SK-N-SH (cell line): Measurements from ENCODE around the gene ASS1. TPM values are rescaled to one million over a fixed set of nuclear protein-coding genes. Genes with fewer than 3 reads are reported as not detected.

Experiments used
- CTCF ChIA-PET: fragments of 300-600, 350-600 bp; formaldehyde crosslinking; extraction: SDS; loops from one replicate; lab custom pipeline; 2021; lab: Yijun Ruan, JAX
- POLR2A ChIA-PET: fragments of 350-600 bp; sonication (Branson Sonifier 250); formaldehyde crosslinking; extraction: SDS; loops from one replicate; lab custom pipeline; 2020; ENCODE audit warnings: antibody characterized with exemption, inconsistent platforms; lab: Yijun Ruan, JAX
- DNase-seq: peaks from one replicate; pipeline ENCODE4 v3.0.0; 2012
- H2AFZ ChIP-seq: fragments of 200-600 bp; sonication (generic); 2 replicates; pipeline ENCODE4 v1.8.1; 2016; ENCODE audit warnings: antibody characterized with exemption, mild to moderate bottlenecking, low read depth
- H3F3A ChIP-seq: fragments of 200-600 bp; sonication (generic); replicated peaks from 2 replicates; pipeline ENCODE3; 2016; ENCODE audit warnings: antibody characterized with exemption, mild to moderate bottlenecking; ENCODE audit not compliant: insufficient read depth
- H3K27ac ChIP-seq, 2 experiments: fragments of 200-500 bp in 1 of 2; fragments of 200-600 bp in 1 of 2; sonication (Bioruptor generic) in 1 of 2; sonication (generic), shearing (Covaris generic) in 1 of 2; 2 replicates each; pipeline versions ENCODE4 v1.5.1 to v1.6.1; 2014 to 2016; ENCODE audit warnings: low read depth in 2 of 2, inconsistent platforms in 1 of 2, low read length in 1 of 2, mild to moderate bottlenecking in 1 of 2, mixed read lengths in 1 of 2
- H3K27me3 ChIP-seq: fragments of 200-600 bp; sonication (generic), shearing (Covaris generic); 2 replicates; pipeline ENCODE4 v1.6.1; 2016; ENCODE audit warnings: mixed run types; ENCODE audit not compliant: insufficient read depth
- H3K36me3 ChIP-seq, 2 experiments: fragments of 200-500 bp in 1 of 2; fragments of 200-600 bp in 1 of 2; sonication (Bioruptor generic) in 1 of 2; sonication (generic) in 1 of 2; replicated peaks in 1 of 2; 2 replicates each; pipeline versions ENCODE3 to v1.5.1; 2014 to 2016; ENCODE audit warnings: low read length in 1 of 2, mild to moderate bottlenecking in 1 of 2; ENCODE audit not compliant: insufficient read depth in 2 of 2, control insufficient read depth in 1 of 2
- H3K4me1 ChIP-seq, 2 experiments: fragments of 200-500 bp in 1 of 2; fragments of 200-600 bp in 1 of 2; sonication (Bioruptor generic) in 1 of 2; sonication (generic), shearing (Covaris generic) in 1 of 2; 2 replicates each; pipeline versions ENCODE4 v1.5.1 to v1.6.1; 2014 to 2016; ENCODE audit warnings: low read depth in 1 of 2, low read length in 1 of 2, mixed run types in 1 of 2; ENCODE audit not compliant: insufficient read depth in 2 of 2, control insufficient read depth in 1 of 2
- H3K4me2 ChIP-seq: fragments of 200-600 bp; sonication (generic), shearing (Covaris generic); 2 replicates; pipeline ENCODE4 v1.6.1; 2017; ENCODE audit warnings: mixed run types
- H3K4me3 ChIP-seq, 2 experiments: fragments of 200-500 bp in 1 of 2; fragments of 200-600 bp in 1 of 2; sonication (Bioruptor generic) in 1 of 2; sonication (generic), shearing (Covaris generic) in 1 of 2; 2 replicates each; pipeline versions ENCODE4 v1.5.1 to v1.8.1; 2014 to 2016; ENCODE audit warnings: low read depth in 2 of 2, inconsistent platforms in 1 of 2, low read length in 1 of 2, mild to moderate bottlenecking in 1 of 2, mixed read lengths in 1 of 2, moderate library complexity in 1 of 2
- H3K79me2 ChIP-seq: fragments of 200-600 bp; sonication (generic); 2 replicates; pipeline ENCODE4 v1.8.1; 2017; ENCODE audit warnings: mild to moderate bottlenecking; ENCODE audit not compliant: insufficient read depth
- H3K9ac ChIP-seq: fragments of 200-600 bp; sonication (generic); 2 replicates; pipeline ENCODE4 v1.6.1; 2017; ENCODE audit warnings: mixed run types
- H3K9me2 ChIP-seq: fragments of 200-600 bp; sonication (generic); 2 replicates; pipeline ENCODE4 v1.6.1; 2017; ENCODE audit warnings: mixed run types
- H3K9me3 ChIP-seq: fragments of 200-600 bp; sonication (generic); 2 replicates; pipeline ENCODE4 v1.6.1; 2017; ENCODE audit warnings: mixed run types, mild to moderate bottlenecking, moderate library complexity
- H4K20me1 ChIP-seq: fragments of 200-600 bp; sonication (generic); 2 replicates; pipeline ENCODE4 v1.6.1; 2017; ENCODE audit warnings: mild to moderate bottlenecking, mixed run types; ENCODE audit not compliant: insufficient read depth
- CHD2 ChIP-seq: fragments of 150-350 bp; IDR thresholded peaks from 2 replicates; pipeline ENCODE4 v1.6.1; 2018; ENCODE audit warnings: low read length; ENCODE audit not compliant: partially characterized antibody
- ELF1 ChIP-seq: IDR thresholded peaks from 2 replicates; pipeline ENCODE4 v1.4.0; 2012
- EZH2phosphoT487 ChIP-seq: fragments of 200-600 bp; sonication (generic); IDR thresholded peaks from 2 replicates; pipeline ENCODE4 v1.6.1; 2017; ENCODE audit warnings: low read depth, mixed run types, mild to moderate bottlenecking, antibody characterized with exemption, moderate library complexity, borderline replicate concordance
- FOXM1 ChIP-seq: IDR thresholded peaks from 2 replicates; pipeline ENCODE4 v1.4.0; 2012; ENCODE audit warnings: low read depth, mild to moderate bottlenecking
- GATA2 ChIP-seq: sonication (generic); formaldehyde crosslinking; IDR thresholded peaks from 2 replicates; pipeline ENCODE4 v1.5.0; 2020; ENCODE audit warnings: mild to moderate bottlenecking, missing genetic modification reagents
- JUND ChIP-seq: IDR thresholded peaks from 2 replicates; pipeline ENCODE4 v1.4.0; 2012
- MXI1 ChIP-seq: IDR thresholded peaks from 2 replicates; pipeline ENCODE4 v1.6.1; 2012; ENCODE audit warnings: mild to moderate bottlenecking, low read depth, low read length, improper control_type of control experiment
- NFIC ChIP-seq: IDR thresholded peaks from 2 replicates; pipeline ENCODE4 v1.4.0; 2012; ENCODE audit warnings: borderline replicate concordance
- NRF1 ChIP-seq: IDR thresholded peaks from 2 replicates; pipeline ENCODE4 v1.6.1; 2012; ENCODE audit warnings: low read depth, mild to moderate bottlenecking, low read length
- PBX3 ChIP-seq: IDR thresholded peaks from 2 replicates; pipeline ENCODE4; 2012
- POLR2AphosphoS5 ChIP-seq: IDR thresholded peaks from 2 replicates; pipeline ENCODE4 v1.6.1; 2012; ENCODE audit warnings: low read depth, low read length
- RAD21 ChIP-seq: IDR thresholded peaks from 2 replicates; pipeline ENCODE4 v1.6.1; 2012; ENCODE audit warnings: mild to moderate bottlenecking, low read length
- RCOR1 ChIP-seq: fragments of 150-350 bp; IDR thresholded peaks from 2 replicates; pipeline ENCODE4 v1.6.1; 2017; ENCODE audit warnings: antibody characterized with exemption, low read length
- RFX5 ChIP-seq: IDR thresholded peaks from 2 replicates; pipeline ENCODE4 v1.6.1; 2012; ENCODE audit warnings: mild to moderate bottlenecking, improper control_type of control experiment, low read length
- RXRA ChIP-seq: IDR thresholded peaks from 2 replicates; pipeline ENCODE4 v1.4.0; 2012; ENCODE audit warnings: low read depth, mild to moderate bottlenecking, borderline replicate concordance
- USF1 ChIP-seq: IDR thresholded peaks from 2 replicates; pipeline ENCODE4 v1.4.0; 2012; ENCODE audit warnings: low read depth, borderline replicate concordance
- ZBTB33 ChIP-seq: IDR thresholded peaks from 2 replicates; pipeline ENCODE4 v1.4.0; 2012; ENCODE audit warnings: low read depth, borderline replicate concordance
- WGBS: methylation state at CpG from one replicate; pipeline ENCODE4 v1.1.6; 2017; ENCODE audit warnings: low lambda C conversion rate; 5-methylcytosine and 5-hydroxymethylcytosine counted together
- polyA plus RNA-seq, 3 experiments: library from polyadenylated mRNA; depleted of rRNA; stranded (reverse); fragments of >200 nt; gene quantifications; 2 replicates each; pipeline ENCODE4 v1.2.3, GENCODE V29; 2012
- TF ChIP-seq, protein P1 (sequence below): fragments of 200-600 bp; sonication (generic); IDR thresholded peaks from 2 replicates; pipeline ENCODE4 v1.6.1; 2017; ENCODE audit warnings: antibody characterized with exemption, mild to moderate bottlenecking, moderate library complexity

Gene ASS1
- polyA plus RNA-seq, 1 of the 3 experiments (the other 2 are of a cell fraction), result 0.59 TPM

DNA sequence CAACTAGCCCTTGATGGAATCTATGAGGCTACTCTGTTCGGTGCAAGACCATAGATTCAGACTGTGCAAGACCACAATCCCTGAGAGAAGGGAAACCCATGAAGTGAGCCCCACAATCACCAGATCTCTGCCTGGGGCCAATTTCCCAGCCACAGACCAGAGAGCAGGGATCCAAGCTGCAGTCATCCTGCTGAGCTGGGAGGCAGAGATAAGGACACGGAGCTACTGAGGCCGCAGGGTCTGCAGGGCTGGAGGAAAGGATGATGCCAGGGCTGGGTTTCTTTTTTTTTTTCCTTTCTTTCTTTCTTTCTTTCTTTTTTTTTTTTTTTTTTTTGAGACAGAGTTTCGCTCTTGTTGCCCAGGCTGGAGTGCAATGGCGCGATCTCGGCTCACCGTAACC lies 86.9 kb downstream of the ASS1 start:
- no peaks in the 10 kb centered on the region for H3K36me3 ChIP-seq
- TF ChIP-seq GATA2 (CRISPR knock-in tag) (peak; percentile 67), CHD2 (no peak)
- TF ChIP-seq, all 33 proteins: peak for 1
- Histone ChIP-seq H2AFZ (no peak overlapping the region), H3K9me2 (no peaks in the 10 kb centered on the region), H3K27ac (no peak overlapping the region), H3K9me3 (no peaks in the 10 kb centered on the region), H3K27me3 (0 out of 2 replicates have a peak, but pooled peaks cover 2% of the 10 kb centered on the region), H3K4me2 (no peak overlapping the region), H3K4me3 (no peak overlapping the region), H3F3A (no peaks in the 10 kb centered on the region), H4K20me1 (no peaks in the 10 kb centered on the region), H3K4me1 (peaks cover 0 to 3% of the 10 kb centered on the region in 2 experiments; a peak in 1 of 4 replicates), H3K9ac (no peak overlapping the region), H3K79me2 (no peaks in the 10 kb centered on the region)
- CTCF ChIA-PET, result interaction anchor here (0.8 kb wide), 1 partner anchor 151 kb away, joined by 3 read pairs; no protein-coding TSS in a partner anchor
- peak; percentile 74 for DNase-seq
- POLR2A ChIA-PET, result interaction anchor here (1.1 kb wide), 1 partner anchor 162 kb away, joined by 3 read pairs; the partner anchor contains the start of gene EXOSC2
- WGBS, result 88% methylated on average over 8 of the region's 8 CpGs

DNA sequence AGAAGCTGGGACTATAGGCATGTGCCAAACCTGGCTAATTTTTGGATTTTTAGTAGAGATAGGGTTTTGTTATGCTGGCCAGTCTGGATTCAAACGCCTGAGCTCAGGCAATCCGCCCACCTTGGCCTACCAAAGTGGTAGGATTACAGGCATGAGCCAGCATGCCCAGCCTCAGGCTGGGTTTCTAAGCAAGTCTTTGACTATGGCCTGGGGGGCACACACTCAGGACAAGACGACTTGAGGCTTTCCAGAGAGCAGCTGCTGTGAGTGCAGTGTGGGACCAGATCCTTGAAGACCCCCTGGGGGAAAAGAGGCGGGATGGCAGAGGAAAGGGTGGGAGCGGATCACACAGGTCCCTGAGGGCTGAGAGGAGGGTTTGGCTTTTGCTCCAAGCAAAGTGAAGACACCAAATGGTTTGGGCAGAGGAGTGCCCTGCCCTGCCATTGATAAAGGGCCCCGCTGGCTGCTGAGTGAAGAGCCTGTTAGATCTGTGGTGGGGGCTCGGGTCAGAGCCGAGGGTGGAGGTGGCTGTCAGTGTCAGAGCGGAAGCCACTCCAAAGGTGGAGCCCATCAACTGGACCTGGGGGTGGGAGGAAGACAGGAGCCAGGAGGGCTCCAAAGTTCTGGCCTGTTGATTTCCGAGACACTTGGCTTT lies 87.8 kb downstream of the ASS1 start:
- no peak overlapping the region for H3K27ac ChIP-seq
- 78% methylated on average over 10 of the region's 10 CpGs for WGBS
- no peaks in the 10 kb centered on the region for H4K20me1 ChIP-seq
- no peak for DNase-seq
- peaks cover 0 to 6% of the 10 kb centered on the region in 2 experiments; a peak in 1 of 4 replicates for H3K4me1 ChIP-seq
- H3K9ac ChIP-seq, result no peak overlapping the region
- H3K36me3 ChIP-seq, result no peaks in the 10 kb centered on the region
- TF ChIP-seq USF1 (no peak), NRF1 (no peak), NFIC (no peak), JUND (no peak), EZH2phosphoT487 (no peak), ELF1 (no peak), RXRA (no peak), ZBTB33 (no peak), RCOR1 (no peak), POLR2AphosphoS5 (no peak), GATA2 (CRISPR knock-in tag) (no peak), FOXM1 (no peak), RAD21 (no peak), PBX3 (no peak), RFX5 (no peak), MXI1 (no peak)
- TF ChIP-seq, protein P1, sequence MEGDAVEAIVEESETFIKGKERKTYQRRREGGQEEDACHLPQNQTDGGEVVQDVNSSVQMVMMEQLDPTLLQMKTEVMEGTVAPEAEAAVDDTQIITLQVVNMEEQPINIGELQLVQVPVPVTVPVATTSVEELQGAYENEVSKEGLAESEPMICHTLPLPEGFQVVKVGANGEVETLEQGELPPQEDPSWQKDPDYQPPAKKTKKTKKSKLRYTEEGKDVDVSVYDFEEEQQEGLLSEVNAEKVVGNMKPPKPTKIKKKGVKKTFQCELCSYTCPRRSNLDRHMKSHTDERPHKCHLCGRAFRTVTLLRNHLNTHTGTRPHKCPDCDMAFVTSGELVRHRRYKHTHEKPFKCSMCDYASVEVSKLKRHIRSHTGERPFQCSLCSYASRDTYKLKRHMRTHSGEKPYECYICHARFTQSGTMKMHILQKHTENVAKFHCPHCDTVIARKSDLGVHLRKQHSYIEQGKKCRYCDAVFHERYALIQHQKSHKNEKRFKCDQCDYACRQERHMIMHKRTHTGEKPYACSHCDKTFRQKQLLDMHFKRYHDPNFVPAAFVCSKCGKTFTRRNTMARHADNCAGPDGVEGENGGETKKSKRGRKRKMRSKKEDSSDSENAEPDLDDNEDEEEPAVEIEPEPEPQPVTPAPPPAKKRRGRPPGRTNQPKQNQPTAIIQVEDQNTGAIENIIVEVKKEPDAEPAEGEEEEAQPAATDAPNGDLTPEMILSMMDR, result no peak
- H3K4me2 ChIP-seq, result no peak overlapping the region
- H3K4me3 ChIP-seq, result no peak overlapping the region
- no peaks in the 10 kb centered on the region for H3F3A ChIP-seq
- CTCF ChIA-PET, result no interaction called here
- H2AFZ ChIP-seq, result no peak overlapping the region
- no peaks in the 10 kb centered on the region for H3K9me3 ChIP-seq
- H3K9me2 ChIP-seq, result no peaks in the 10 kb centered on the region
- H3K79me2 ChIP-seq, result no peaks in the 10 kb centered on the region
- POLR2A ChIA-PET, result no interaction called here
- H3K27me3 ChIP-seq, result 0 out of 2 replicates have a peak, but pooled peaks cover 4% of the 10 kb centered on the region
